ENCODE results near the gene KLHL3.

DNA sequence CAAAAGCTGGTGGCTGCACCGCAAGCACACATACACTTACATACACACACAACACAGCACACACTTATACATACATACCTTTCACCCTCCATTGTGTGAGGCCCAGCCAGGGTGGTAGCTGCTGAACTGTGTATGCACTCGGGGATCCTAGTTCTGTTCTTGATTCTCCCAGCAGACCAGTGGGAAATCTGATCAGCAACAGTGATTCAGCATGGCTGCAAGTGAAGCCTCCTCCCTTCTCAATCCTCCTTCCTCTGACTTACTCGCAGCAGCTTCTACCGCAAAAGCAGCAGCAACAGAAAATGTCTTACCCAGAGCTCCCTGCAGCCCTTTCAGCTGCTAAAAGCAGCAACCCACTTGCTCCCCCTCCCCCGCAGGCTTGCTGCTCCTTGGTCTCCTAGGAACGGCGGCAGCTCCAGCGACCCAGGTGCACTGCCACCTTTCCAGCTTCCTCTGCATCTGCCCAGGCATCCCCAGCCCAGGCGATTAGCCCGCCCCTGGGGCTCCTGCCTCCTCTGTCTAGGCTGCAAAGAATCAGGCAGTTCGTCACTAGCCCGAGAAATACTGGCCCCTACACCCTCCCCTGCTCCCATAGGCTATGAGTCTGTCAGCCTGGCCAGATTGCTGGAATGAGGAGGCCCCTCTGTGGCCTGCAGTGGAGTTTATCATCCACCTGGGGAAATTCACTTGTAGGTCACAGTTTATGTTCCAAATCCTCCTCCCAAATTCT, at the start of gene KLHL3:
- TF ChIP-seq, protein P1, sequence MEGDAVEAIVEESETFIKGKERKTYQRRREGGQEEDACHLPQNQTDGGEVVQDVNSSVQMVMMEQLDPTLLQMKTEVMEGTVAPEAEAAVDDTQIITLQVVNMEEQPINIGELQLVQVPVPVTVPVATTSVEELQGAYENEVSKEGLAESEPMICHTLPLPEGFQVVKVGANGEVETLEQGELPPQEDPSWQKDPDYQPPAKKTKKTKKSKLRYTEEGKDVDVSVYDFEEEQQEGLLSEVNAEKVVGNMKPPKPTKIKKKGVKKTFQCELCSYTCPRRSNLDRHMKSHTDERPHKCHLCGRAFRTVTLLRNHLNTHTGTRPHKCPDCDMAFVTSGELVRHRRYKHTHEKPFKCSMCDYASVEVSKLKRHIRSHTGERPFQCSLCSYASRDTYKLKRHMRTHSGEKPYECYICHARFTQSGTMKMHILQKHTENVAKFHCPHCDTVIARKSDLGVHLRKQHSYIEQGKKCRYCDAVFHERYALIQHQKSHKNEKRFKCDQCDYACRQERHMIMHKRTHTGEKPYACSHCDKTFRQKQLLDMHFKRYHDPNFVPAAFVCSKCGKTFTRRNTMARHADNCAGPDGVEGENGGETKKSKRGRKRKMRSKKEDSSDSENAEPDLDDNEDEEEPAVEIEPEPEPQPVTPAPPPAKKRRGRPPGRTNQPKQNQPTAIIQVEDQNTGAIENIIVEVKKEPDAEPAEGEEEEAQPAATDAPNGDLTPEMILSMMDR (conservative IDR thresholded peaks at IDR 0.05 in 1 of 2, IDR thresholded peaks at IDR 0.05 in 1 of 2; ENCODE audit: extremely low read depth in 1 of 2, insufficient read depth in 1 of 2, low read depth in 1 of 2, low read length in 2 of 2) = peak in 1 of 2 donors; percentile 45
- TF ChIP-seq EZH2 (IDR thresholded peaks at IDR 0.05; ENCODE audit: borderline replicate concordance, low read length) = no peak

Measured in mammary epithelial cell (primary cell).